Right lobe of liver (tissue), 6 donors: Measurements from ENCODE around the gene PFN3. TPM values are rescaled to one million over a fixed set of nuclear protein-coding genes. Genes with fewer than 3 reads are reported as not detected.
A peak's percentile ranks its signal among the peaks of the same experiment; 100 is the strongest.

Experiments used
- ATAC-seq, 4 donors: fragments of 200-7000 bp; cut with Tn5 transposase; one replicate each; pipeline ENCODE4 v1.9.1; 2020; ENCODE audit warnings: mild to moderate bottlenecking in 4 of 4, moderate library complexity in 4 of 4
- DNase-seq, 3 donors: peaks; one replicate each; pipeline ENCODE4 v3.0.0-alpha.2; 2020
- H3K27ac ChIP-seq, 3 donors: fragments of 200-600 bp; one replicate each; pipeline ENCODE4 v1.8.0; 2022
- H3K27me3 ChIP-seq, 2 donors: fragments of 200-600 bp; one replicate each; pipeline ENCODE4 v1.8.0; 2022
- H3K36me3 ChIP-seq, 4 donors: fragments of 200-600 bp; sonication (generic) in 1 of 4; one replicate each; pipeline versions ENCODE4 v1.5.1 to v1.8.0; 2017 to 2022; ENCODE audit warnings: control low read depth in 1 of 4
- H3K4me1 ChIP-seq, 4 donors: fragments of 200-600 bp; sonication (generic) in 1 of 4; one replicate each; pipeline versions ENCODE4 v1.5.1 to v1.8.0; 2017 to 2022; ENCODE audit warnings: control low read depth in 1 of 4
- H3K4me3 ChIP-seq, 3 donors: fragments of 200-600 bp; one replicate each; pipeline ENCODE4 v1.8.0; 2022
- H3K9me3 ChIP-seq, 4 donors: fragments of 200-600 bp; sonication (generic) in 1 of 4; one replicate each; pipeline versions ENCODE4 v1.5.1 to v1.8.0; 2017 to 2022; ENCODE audit warnings: control low read depth in 1 of 4
- POLR2A ChIP-seq: fragments of 450-650 bp; IDR thresholded peaks from one replicate; pipeline ENCODE4 v1.6.1; 2017; ENCODE audit warnings: antibody characterized with exemption, mild to moderate bottlenecking
- WGBS: methylation state at CpG from one replicate; pipeline ENCODE4 v1.1.6; 2018; ENCODE audit warnings: low coverage, low lambda C conversion rate; ENCODE audit not compliant: insufficient coverage; ENCODE audit errors: missing lambda C conversion rate; 5-methylcytosine and 5-hydroxymethylcytosine counted together
- intact Hi-C, 2 donors: fragments of 100-400 bp; cut with DNase I; formaldehyde crosslinking; loops; one replicate each; pipeline versions ENCODE4 v1.11.2 to v1.14.1; 2022
- total RNA-seq, 6 experiments: library from RNA; depleted of rRNA in 2 of 6; stranded (reverse); fragments of >200 nt in 2 of 6; fragmentation: NEBNext Ultra II Directional in 3 of 6; extraction: Animal tissue kit (Norgen Biotek cat#: 25700) in 3 of 6; gene quantifications; one replicate each; pipeline versions ENCODE4 v1.1.0 to v1.2.4, GENCODE V29; 2016 to 2023
- TF ChIP-seq, protein P1 (sequence below), 4 donors: fragments of 200-600 bp in 3 of 4; fragments of 450-650 bp in 1 of 4; IDR thresholded peaks; one replicate each; pipeline versions ENCODE4 v1.5.1 to v1.8.0; 2016 to 2022; ENCODE audit warnings: antibody characterized with exemption in 4 of 4, mild to moderate bottlenecking in 2 of 4
- donor health status: DM: no; HTN: yes; CAD: no.
- donor health status: DM: no; HTN: no; CAD: no.
- donor health status: DM: no; HTN: no; CAD: no.
- donor health status: DM: no; HTN: yes; CAD: no.
- donor health status: DM: no; HTN: yes; CAD: no.

Gene PFN3
- total RNA-seq, 6 experiments from 2014 or later = not detected

DNA sequence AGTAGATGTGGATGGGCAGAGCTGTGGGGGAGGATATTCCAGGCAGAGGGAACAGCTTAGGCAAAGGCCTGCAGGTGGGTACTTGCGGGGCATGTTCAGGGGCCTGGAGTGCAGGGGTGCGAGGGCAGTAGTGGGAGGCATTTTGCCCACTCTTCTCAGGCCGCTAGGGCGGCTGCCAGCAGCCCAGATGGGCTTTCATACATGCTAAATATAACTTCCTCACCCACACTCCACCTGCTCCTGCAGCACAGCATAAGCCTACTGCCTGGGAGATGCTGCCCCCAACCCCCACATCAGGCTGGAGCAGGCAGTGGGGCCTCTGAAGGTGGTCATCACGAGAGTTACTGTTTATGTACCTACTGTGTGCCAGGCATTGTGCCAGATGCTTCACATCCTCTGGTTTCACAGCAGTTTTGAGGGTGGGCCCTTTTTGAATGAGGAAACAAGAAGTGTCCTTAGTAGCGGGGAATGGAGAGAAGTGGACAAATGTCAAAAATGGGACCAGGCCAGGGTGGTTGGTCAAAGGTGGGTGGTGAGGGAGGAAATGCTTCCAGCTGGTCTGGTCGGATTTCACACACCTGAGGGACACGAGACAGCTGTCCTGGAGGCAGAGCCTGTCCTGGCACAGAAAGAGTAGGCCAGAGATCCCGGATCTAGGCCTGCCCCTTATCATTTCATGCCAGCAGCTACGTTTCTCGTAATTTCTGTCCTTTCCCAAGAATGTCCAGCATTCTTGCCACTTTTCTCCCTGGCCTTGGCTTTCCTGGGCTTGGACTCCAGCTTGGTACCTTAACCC is 30.6 kb downstream of the PFN3 start:
- Histone ChIP-seq H3K27me3 (no peaks in the 10 kb centered on the region), H3K4me1 (peaks cover 0 to 79% (median 30%) of the 10 kb centered on the region in 4 donors), H3K4me3 (no peak overlapping the region), H3K27ac (peak overlapping the region; percentile 20 to 94 (median 51)), H3K9me3 (no peaks in the 10 kb centered on the region), H3K36me3 (no peaks in the 10 kb centered on the region)
- intact Hi-C loops = no loop called here
- TF ChIP-seq, protein P1, sequence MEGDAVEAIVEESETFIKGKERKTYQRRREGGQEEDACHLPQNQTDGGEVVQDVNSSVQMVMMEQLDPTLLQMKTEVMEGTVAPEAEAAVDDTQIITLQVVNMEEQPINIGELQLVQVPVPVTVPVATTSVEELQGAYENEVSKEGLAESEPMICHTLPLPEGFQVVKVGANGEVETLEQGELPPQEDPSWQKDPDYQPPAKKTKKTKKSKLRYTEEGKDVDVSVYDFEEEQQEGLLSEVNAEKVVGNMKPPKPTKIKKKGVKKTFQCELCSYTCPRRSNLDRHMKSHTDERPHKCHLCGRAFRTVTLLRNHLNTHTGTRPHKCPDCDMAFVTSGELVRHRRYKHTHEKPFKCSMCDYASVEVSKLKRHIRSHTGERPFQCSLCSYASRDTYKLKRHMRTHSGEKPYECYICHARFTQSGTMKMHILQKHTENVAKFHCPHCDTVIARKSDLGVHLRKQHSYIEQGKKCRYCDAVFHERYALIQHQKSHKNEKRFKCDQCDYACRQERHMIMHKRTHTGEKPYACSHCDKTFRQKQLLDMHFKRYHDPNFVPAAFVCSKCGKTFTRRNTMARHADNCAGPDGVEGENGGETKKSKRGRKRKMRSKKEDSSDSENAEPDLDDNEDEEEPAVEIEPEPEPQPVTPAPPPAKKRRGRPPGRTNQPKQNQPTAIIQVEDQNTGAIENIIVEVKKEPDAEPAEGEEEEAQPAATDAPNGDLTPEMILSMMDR (IDR thresholded peaks at IDR 0.05) = no peak
- no peak for TF ChIP-seq POLR2A
- DNase-seq (peak in 1 of 3 donors; percentile 73), ATAC-seq (no peak)
- WGBS = 18% methylated on average over 4 of the region's 11 CpGs

DNA sequence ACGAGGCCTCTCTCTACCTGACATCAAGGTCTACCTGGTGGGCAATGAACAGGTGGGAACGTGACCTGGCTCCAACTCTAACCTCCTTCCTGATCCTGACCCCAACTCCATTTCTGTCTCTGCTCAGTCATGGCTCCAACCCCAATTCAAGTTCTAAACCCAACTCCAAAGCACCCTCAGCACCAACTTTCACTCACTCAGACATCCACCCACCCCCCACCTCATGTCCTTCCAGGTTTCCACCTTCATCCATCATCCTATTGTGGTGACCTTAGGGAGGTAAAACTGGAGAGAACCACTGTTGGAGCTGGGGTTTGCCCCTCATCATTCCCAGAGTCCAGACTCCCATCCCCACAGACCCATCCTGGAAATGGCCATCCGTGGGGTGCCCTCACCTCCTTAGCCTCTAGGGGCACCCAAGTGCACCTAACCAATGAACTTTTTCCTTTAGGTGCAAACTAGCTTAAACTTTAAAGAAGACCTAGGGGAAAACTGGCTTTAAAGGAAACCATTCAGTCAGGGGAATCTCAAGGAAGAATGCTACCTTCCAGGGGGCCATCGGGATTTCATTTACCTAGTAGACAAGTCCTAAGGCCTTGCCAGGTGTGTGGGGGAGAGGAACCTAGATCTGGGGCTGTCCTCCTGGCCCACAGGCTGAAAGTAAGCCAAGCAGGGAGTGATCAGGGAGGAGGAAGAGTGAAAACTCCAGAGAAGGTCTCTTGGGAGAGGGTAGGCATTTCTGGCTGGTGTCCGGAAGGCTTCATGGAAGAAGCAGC is 31.4 kb downstream of the PFN3 start:
- no peaks in the 10 kb centered on the region for H3K36me3 ChIP-seq
- 64% methylated on average over 3 of the region's 5 CpGs for WGBS
- peak overlapping the region in 1 of 3 donors; percentile 94 for H3K27ac ChIP-seq
- TF ChIP-seq POLR2A = no peak
- TF ChIP-seq, protein P1 (IDR thresholded peaks at IDR 0.05) = peak; percentile 39 to 57 (median 48)
- intact Hi-C loops = no loop called here
- no peak overlapping the region for H3K4me3 ChIP-seq
- DNase-seq (no peak), ATAC-seq (no peak)
- no peaks in the 10 kb centered on the region for H3K9me3 ChIP-seq
- H3K4me1 ChIP-seq = peaks cover 0 to 71% (median 30%) of the 10 kb centered on the region in 4 donors
- no peaks in the 10 kb centered on the region for H3K27me3 ChIP-seq

DNA sequence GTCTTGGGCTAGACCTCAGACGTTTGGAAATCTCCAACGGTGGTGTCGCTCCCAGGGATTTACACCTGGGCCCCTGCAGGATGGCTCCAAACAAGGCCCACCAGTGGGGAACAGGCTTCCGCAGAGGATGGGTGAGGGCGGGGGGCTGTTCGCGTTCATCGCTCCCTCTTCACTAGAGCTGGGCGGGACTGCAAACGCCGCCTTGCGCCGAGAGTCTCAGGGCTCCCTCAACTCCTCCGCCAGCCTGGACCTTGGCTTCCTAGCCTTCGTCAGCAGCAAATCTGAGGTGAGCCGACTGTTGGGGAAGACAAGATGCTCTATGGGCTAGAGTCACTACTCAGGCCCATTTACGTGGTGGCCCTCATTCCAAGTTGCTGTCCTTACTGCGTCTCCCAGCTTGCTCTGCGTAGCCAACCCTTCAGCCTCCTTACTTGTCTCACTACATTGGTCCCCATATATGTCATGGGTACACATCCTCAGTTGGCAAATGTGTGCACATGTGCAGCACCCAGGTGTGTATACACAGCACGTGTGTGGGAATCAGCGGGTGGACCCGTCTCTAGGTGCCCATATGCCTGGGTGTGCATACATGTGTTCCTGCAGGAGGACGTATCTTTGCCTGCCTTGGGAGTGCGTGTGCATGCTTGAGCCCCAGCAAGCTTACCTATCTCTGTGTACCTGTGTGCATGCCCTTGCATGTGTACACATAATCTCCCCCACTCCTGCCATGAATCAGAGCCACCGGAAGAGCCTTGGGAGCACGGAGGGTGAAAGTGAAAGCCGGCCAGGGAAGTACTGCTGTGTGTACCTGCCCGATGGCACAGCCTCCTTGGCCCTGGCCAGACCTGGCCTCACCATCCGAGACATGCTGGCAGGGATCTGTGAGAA is 32.2 kb downstream of the PFN3 start:
- Histone ChIP-seq H3K36me3 (no peaks in the 10 kb centered on the region), H3K27ac (peak overlapping the region in 1 of 3 donors; percentile 93), H3K9me3 (no peaks in the 10 kb centered on the region), H3K27me3 (no peaks in the 10 kb centered on the region), H3K4me3 (peak overlapping the region in 1 of 3 donors; percentile 65), H3K4me1 (peaks cover 0 to 72% (median 31%) of the 10 kb centered on the region in 4 donors)
- peak in 2 of 3 donors; percentile 61 to 64 for DNase-seq
- no peak for TF ChIP-seq POLR2A
- TF ChIP-seq, protein P1 (IDR thresholded peaks at IDR 0.05) = no peak
- 79% methylated on average over 12 of the region's 29 CpGs for WGBS
- ATAC-seq = peak in 1 of 4 donors; percentile 19
- intact Hi-C loops = no loop called here

DNA sequence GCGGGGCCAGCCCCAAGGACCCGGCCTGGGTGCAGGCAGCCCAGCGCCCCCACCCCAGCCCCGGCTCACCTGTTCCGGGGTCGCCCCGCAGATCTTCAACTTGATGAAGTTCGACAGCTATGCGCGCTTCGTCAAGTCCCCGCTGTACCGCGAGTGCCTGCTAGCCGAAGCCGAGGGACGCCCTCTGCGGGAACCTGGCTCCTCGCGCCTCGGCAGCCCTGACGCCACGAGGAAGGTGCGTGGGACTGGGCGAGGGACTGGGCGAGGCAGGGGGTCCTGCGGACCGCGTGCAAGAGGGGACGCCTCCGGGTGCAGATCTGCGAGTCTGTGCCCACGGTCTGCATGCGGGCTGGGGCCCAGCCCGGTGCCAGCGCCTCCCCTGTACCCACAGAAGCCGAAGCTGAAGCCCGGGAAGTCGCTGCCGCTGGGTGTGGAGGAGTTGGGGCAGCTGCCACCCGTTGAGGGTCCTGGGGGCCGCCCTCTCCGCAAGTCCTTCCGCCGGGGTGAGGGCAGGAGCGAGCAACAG is 33.1 kb downstream of the PFN3 start:
- intact Hi-C loops = no loop called here
- no peaks in the 10 kb centered on the region for H3K9me3 ChIP-seq
- 22% methylated on average over 29 of the region's 46 CpGs for WGBS
- peak overlapping the region; percentile 71 to 93 (median 93) for H3K27ac ChIP-seq
- TF ChIP-seq POLR2A = no peak
- TF ChIP-seq, protein P1 (IDR thresholded peaks at IDR 0.05) = peak in 1 of 4 donors; percentile 21
- DNase-seq = no peak
- no peaks in the 10 kb centered on the region for H3K36me3 ChIP-seq
- H3K27me3 ChIP-seq = no peaks in the 10 kb centered on the region
- peaks cover 0 to 71% (median 27%) of the 10 kb centered on the region in 4 donors for H3K4me1 ChIP-seq
- ATAC-seq = peak in 1 of 4 donors; percentile 1
- H3K4me3 ChIP-seq = peak overlapping the region; percentile 37 to 65 (median 50)
